ENCODE data around the gene OOSP2.

OOSP2 gene

GRCh38 chr11:60095477-60096120, 55.4 kb downstream of the OOSP2 start:
- no peak for DNase-seq (ENCODE audit: low read depth)
- no peak overlapping the region for H3K4me3 ChIP-seq (ENCODE audit: control insufficient read depth, low read depth, low read length)
- TF ChIP-seq CTCF (conservative IDR thresholded peaks at IDR 0.05; ENCODE audit: control insufficient read depth, insufficient read depth, low read depth, low read length): no peak

- H3K4me3 ChIP-seq (ENCODE audit: control insufficient read depth, low read depth, low read length): no peak overlapping the region
- no peak for DNase-seq (ENCODE audit: low read depth)
- TF ChIP-seq CTCF (conservative IDR thresholded peaks at IDR 0.05; ENCODE audit: control insufficient read depth, insufficient read depth, low read depth, low read length): no peak
Measured at GRCh38 chr11:60097189-60097588, 57.0 kb downstream of the OOSP2 start.

Data from fibroblast of mammary gland (primary cell).